ENCODE results near the gene ADAMTS17.

DNA sequence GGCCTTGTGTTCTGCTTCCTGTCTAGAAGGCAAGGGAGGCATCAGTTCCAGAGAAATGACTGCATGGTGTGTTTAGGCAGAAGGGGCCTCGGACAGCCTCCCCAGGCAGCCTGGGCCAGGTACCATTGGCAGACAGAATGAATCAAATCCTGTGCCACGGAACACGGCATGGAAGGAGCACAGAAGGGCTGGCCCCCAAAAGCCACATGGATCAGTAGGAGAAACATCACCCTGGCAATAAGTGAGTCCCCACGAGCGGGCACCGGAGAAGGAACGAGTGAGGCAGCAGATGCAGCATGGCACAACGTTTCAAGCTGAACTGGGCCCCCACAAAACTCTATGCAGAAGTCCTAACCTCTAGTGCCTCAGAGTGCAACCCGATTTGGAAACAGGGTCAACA lies 223.2 kb downstream of the ADAMTS17 start:
- no peak for TF ChIP-seq CTCF (IDR thresholded peaks at IDR 0.05 in 4 of 5, conservative IDR thresholded peaks at IDR 0.05 in 1 of 5)
- TF ChIP-seq POLR2A (IDR thresholded peaks at IDR 0.05) = no peak
